ENCODE results near the gene DNASE2. TPM values are rescaled to one million over a fixed set of nuclear protein-coding genes. Genes with fewer than 3 reads are reported as not detected.

DNASE2 gene
- polyA plus RNA-seq, 3 donors, result 38.8 to 91.6 (median 44.8) TPM

- H3K36me3 ChIP-seq (replicated peaks in 1 of 2; ENCODE audit: control insufficient read depth in 1 of 2, insufficient read depth in 2 of 2, low read length in 2 of 2), result no peaks in the 10 kb centered on the region
- TF ChIP-seq, protein P1, sequence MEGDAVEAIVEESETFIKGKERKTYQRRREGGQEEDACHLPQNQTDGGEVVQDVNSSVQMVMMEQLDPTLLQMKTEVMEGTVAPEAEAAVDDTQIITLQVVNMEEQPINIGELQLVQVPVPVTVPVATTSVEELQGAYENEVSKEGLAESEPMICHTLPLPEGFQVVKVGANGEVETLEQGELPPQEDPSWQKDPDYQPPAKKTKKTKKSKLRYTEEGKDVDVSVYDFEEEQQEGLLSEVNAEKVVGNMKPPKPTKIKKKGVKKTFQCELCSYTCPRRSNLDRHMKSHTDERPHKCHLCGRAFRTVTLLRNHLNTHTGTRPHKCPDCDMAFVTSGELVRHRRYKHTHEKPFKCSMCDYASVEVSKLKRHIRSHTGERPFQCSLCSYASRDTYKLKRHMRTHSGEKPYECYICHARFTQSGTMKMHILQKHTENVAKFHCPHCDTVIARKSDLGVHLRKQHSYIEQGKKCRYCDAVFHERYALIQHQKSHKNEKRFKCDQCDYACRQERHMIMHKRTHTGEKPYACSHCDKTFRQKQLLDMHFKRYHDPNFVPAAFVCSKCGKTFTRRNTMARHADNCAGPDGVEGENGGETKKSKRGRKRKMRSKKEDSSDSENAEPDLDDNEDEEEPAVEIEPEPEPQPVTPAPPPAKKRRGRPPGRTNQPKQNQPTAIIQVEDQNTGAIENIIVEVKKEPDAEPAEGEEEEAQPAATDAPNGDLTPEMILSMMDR (IDR thresholded peaks at IDR 0.05), result no peak
- H3K4me3 ChIP-seq (replicated peaks in 1 of 3; ENCODE audit: low read depth in 2 of 3, low read length in 3 of 3), result peak overlapping the region in 1 of 3 experiments; percentile 69
- 100% methylated on average over 1 of the region's 3 CpGs for WGBS (ENCODE audit: insufficient coverage)
- H3K36me3 Mint-ChIP-seq, result no peaks in the 10 kb centered on the region
- intact Hi-C loops (cut with micrococcal nuclease), result loop anchor here in 1 of 2 donors (10.0 kb wide), 2 partner anchors 51 to 81 kb away; partner anchors contain the start of genes CALR, DAND5 and FARSA
- peak overlapping the region; percentile 87 for H2AFZ ChIP-seq (ENCODE audit: insufficient read depth, low read depth, low read length, poor library complexity, severe bottlenecking)
- H3K4me1 Mint-ChIP-seq, result peaks cover 55% of the 10 kb centered on the region
- peak overlapping the region; percentile 41 for H3K9ac ChIP-seq (ENCODE audit: insufficient read depth, low read length, poor library complexity, severe bottlenecking)
- H3K79me2 ChIP-seq (ENCODE audit: insufficient read depth, low read length), result no peaks in the 10 kb centered on the region
- H4K20me1 ChIP-seq (ENCODE audit: insufficient read depth, low read length), result peaks cover 5% of the 10 kb centered on the region
- H3K4me1 ChIP-seq (ENCODE audit: control insufficient read depth in 1 of 2, insufficient read depth in 2 of 2, low read length in 2 of 2), result peaks cover 59 to 69% of the 10 kb centered on the region in 2 donors
- DNase-seq, result no peak
- peak overlapping the region in 1 of 2 donors; percentile 51 for H3K4me3 Mint-ChIP-seq
- H3K9me3 ChIP-seq (replicated peaks in 1 of 2; ENCODE audit: control insufficient read depth in 1 of 2, insufficient read depth in 1 of 2, low read length in 2 of 2), result peaks cover 4 to 21% of the 10 kb centered on the region in 2 donors
- peak overlapping the region; percentile 97 to 98 (median 98) for H3K27ac Mint-ChIP-seq
- H3K27me3 Mint-ChIP-seq (ENCODE audit: low read depth in 3 of 3), result peaks cover 7 to 25% (median 18%) of the 10 kb centered on the region in 3 donors
- peaks cover 8 to 32% (median 18%) of the 10 kb centered on the region in 7 donors for H3K9me3 Mint-ChIP-seq
- peaks cover 0 to 6% of the 10 kb centered on the region in 2 donors for H3K27me3 ChIP-seq (ENCODE audit: control insufficient read depth in 2 of 2, insufficient read depth in 2 of 2, low read length in 2 of 2)
- H3K27ac ChIP-seq (ENCODE audit: low read depth in 1 of 2, low read length in 2 of 2), result peak overlapping the region; percentile 90 to 94
- peak overlapping the region; percentile 70 for H3K4me2 ChIP-seq (replicated peaks; ENCODE audit: extremely low read depth, low read length, poor library complexity, severe bottlenecking)
Observed at GRCh38 chr19:12884202-12884601, 3.0 kb upstream of the DNASE2 start.

- Mint-ChIP-seq H3K27me3 (ENCODE audit: low read depth in 3 of 3) (peaks cover 7 to 25% (median 18%) of the 10 kb centered on the region in 3 donors), H3K4me3 (no peak overlapping the region), H3K36me3 (peaks cover 9 to 13% of the 10 kb centered on the region in 2 donors), H3K4me1 (peaks cover 55% of the 10 kb centered on the region), H3K27ac (peak overlapping the region; percentile 97 to 98 (median 98)), H3K9me3 (peaks cover 8 to 32% (median 18%) of the 10 kb centered on the region in 7 donors)
- peaks cover 0 to 11% of the 10 kb centered on the region in 2 donors for H3K36me3 ChIP-seq (replicated peaks in 1 of 2; ENCODE audit: control insufficient read depth in 1 of 2, insufficient read depth in 2 of 2, low read length in 2 of 2)
- peaks cover 4 to 21% of the 10 kb centered on the region in 2 donors for H3K9me3 ChIP-seq (replicated peaks in 1 of 2; ENCODE audit: control insufficient read depth in 1 of 2, insufficient read depth in 1 of 2, low read length in 2 of 2)
- TF ChIP-seq, protein P1 (IDR thresholded peaks at IDR 0.05), result no peak
- peak overlapping the region; percentile 43 for H3K4me2 ChIP-seq (replicated peaks; ENCODE audit: extremely low read depth, low read length, poor library complexity, severe bottlenecking)
- H3K9ac ChIP-seq (ENCODE audit: insufficient read depth, low read length, poor library complexity, severe bottlenecking), result peak overlapping the region; percentile 41
- H3K4me3 ChIP-seq (replicated peaks in 1 of 3; ENCODE audit: low read depth in 2 of 3, low read length in 3 of 3), result no peak overlapping the region
- DNase-seq, result no peak
- WGBS (ENCODE audit: insufficient coverage), result 100% methylated on average over 1 of the region's 3 CpGs
- H3K4me1 ChIP-seq (ENCODE audit: control insufficient read depth in 1 of 2, insufficient read depth in 2 of 2, low read length in 2 of 2), result peaks cover 59 to 69% of the 10 kb centered on the region in 2 donors
- no peak overlapping the region for H2AFZ ChIP-seq (ENCODE audit: insufficient read depth, low read depth, low read length, poor library complexity, severe bottlenecking)
- intact Hi-C loops (cut with micrococcal nuclease), result loop anchor here in 1 of 2 donors (10.0 kb wide), 2 partner anchors 52 to 82 kb away; partner anchors contain the start of genes CALR, DAND5 and FARSA
- H3K79me2 ChIP-seq (ENCODE audit: insufficient read depth, low read length), result no peaks in the 10 kb centered on the region
- peak overlapping the region; percentile 90 to 94 for H3K27ac ChIP-seq (ENCODE audit: low read depth in 1 of 2, low read length in 2 of 2)
- H4K20me1 ChIP-seq (ENCODE audit: insufficient read depth, low read length), result peaks cover 15% of the 10 kb centered on the region
- H3K27me3 ChIP-seq (ENCODE audit: control insufficient read depth in 2 of 2, insufficient read depth in 2 of 2, low read length in 2 of 2), result peaks cover 0 to 6% of the 10 kb centered on the region in 2 donors
Observed at GRCh38 chr19:12882589-12882988, 1.3 kb upstream of the DNASE2 start.
